GM19468 (cell line): Measurements from ENCODE around the gene ELMO3.

ENCODE experiments used
- ATAC-seq: cut with Tn5 transposase; IDR thresholded peaks from one replicate; pipeline ENCODE4 v1.9.1; 2021; ENCODE audit warnings: mild to moderate bottlenecking, moderate library complexity, moderate number of reproducible peaks; ENCODE audit not compliant: unreplicated experiment; ENCODE audit errors: extremely low read depth

Gene ELMO3

GRCh38 chr16:67163999-67164558 lies 34.9 kb upstream of the ELMO3 start:
- no peak for ATAC-seq

GRCh38 chr16:67164599-67165061 lies 34.3 kb upstream of the ELMO3 start, which contains the start of gene HSF4:
HSF4 (plus strand) TSS chr16:67164745; CDS start chr16:67164812, 67 bp downstream.
- no peak for ATAC-seq

GRCh38 chr16:67165121-67166078 lies 33.5 kb upstream of the ELMO3 start:
- ATAC-seq, result no peak

- ATAC-seq, result no peak
These were observed 32.8 kb upstream of the ELMO3 start for GRCh38 chr16:67166110-67166547.

- no peak for ATAC-seq
These were observed 32.2 kb upstream of the ELMO3 start for GRCh38 chr16:67166598-67167168.

GRCh38 chr16:67167588-67167987 lies 31.3 kb upstream of the ELMO3 start:
- ATAC-seq, result no peak

GRCh38 chr16:67169011-67169451 lies 29.9 kb upstream of the ELMO3 start:
- ATAC-seq, result no peak

- no peak for ATAC-seq
These were observed 29.2 kb upstream of the ELMO3 start for GRCh38 chr16:67169642-67170167.

- no peak for ATAC-seq
These were observed 28.6 kb upstream of the ELMO3 start, which contains the start of gene NOL3 for GRCh38 chr16:67170168-67170948. NOL3 (plus strand) TSS chr16:67170538.

- no peak for ATAC-seq
These were observed 27.8 kb upstream of the ELMO3 start for GRCh38 chr16:67170949-67171649.

GRCh38 chr16:67173323-67173722 lies 25.6 kb upstream of the ELMO3 start:
- ATAC-seq, result no peak

GRCh38 chr16:67173808-67174705 lies 24.9 kb upstream of the ELMO3 start:
- no peak for ATAC-seq

GRCh38 chr16:67174706-67175231 lies 24.2 kb upstream of the ELMO3 start:
- ATAC-seq, result no peak

GRCh38 chr16:67176662-67177061 lies 22.3 kb upstream of the ELMO3 start:
- ATAC-seq, result no peak

GRCh38 chr16:67177743-67178699 lies 20.9 kb upstream of the ELMO3 start:
- no peak for ATAC-seq

GRCh38 chr16:67179421-67180080 lies 19.4 kb upstream of the ELMO3 start:
- ATAC-seq, result no peak
